ENCODE data around the gene LAPTM5.

LAPTM5 gene

GRCh38 chr1:30727824-30728223, 29.8 kb downstream of the LAPTM5 start:
- no peak for DNase-seq

DNA sequence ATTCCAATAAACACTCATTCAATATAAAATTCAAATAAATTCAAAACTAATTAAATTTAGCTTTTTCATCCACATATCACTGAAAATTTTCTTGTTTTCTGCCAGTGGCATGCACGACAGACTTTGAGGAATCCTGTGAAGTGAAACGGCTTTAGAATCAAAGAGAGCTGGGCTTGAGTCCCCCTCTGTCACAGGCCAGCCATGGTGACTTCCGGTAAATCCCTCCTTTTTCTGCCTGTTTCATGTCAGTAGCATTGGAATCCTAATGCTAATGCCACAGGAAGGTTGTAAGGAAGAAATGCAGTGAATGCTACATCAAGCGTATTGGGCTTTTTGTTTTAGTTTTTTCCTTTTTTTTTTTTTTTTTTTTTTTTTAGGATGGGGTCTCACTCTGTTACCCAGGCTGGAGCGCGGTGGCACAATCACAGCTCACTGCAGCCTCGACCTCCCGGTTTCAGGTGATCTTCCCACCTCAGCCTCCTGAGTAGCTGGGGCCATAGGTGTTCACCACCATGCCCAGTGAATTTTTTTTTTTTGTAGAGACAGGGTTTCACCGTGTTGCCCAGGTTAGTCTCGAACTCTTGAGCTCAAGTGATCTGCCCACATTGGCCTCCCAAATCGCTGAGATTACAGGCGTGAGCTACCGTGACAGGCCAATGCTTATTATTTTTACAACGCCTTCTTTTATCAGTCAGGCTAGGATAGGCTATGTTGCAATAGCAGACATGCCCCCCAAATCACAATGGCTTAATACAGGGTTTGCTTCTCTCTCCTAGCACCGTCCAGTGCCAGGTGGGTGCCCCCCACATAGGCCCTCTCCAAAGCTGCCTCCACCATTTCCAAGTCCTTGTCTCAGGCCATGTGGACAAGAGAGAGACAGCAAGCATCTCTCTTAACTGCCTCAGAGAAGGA, 30.5 kb downstream of the LAPTM5 start:
- DNase-seq = no peak

- no peak for DNase-seq
These were observed 31.3 kb downstream of the LAPTM5 start for GRCh38 chr1:30726236-30726635.

- no peak for DNase-seq
These were observed 32.0 kb downstream of the LAPTM5 start for GRCh38 chr1:30725450-30726095.

- DNase-seq = no peak
These were observed 32.7 kb downstream of the LAPTM5 start for GRCh38 chr1:30724655-30725421.

GRCh38 chr1:30724175-30724574, 33.4 kb downstream of the LAPTM5 start:
- DNase-seq = no peak

GRCh38 chr1:30723331-30723755, 34.2 kb downstream of the LAPTM5 start, which contains the start of gene MATN1:
Gene MATN1 (minus strand): TSS chr1:30723585. CDS start chr1:30723551, 34 bp downstream.
- no peak for DNase-seq

GRCh38 chr1:30721812-30722537, 35.6 kb downstream of the LAPTM5 start:
- DNase-seq = no peak

GRCh38 chr1:30721341-30721793, 36.2 kb downstream of the LAPTM5 start:
- no peak for DNase-seq

- no peak for DNase-seq
These were observed 37.0 kb downstream of the LAPTM5 start for GRCh38 chr1:30720271-30721223.

DNA sequence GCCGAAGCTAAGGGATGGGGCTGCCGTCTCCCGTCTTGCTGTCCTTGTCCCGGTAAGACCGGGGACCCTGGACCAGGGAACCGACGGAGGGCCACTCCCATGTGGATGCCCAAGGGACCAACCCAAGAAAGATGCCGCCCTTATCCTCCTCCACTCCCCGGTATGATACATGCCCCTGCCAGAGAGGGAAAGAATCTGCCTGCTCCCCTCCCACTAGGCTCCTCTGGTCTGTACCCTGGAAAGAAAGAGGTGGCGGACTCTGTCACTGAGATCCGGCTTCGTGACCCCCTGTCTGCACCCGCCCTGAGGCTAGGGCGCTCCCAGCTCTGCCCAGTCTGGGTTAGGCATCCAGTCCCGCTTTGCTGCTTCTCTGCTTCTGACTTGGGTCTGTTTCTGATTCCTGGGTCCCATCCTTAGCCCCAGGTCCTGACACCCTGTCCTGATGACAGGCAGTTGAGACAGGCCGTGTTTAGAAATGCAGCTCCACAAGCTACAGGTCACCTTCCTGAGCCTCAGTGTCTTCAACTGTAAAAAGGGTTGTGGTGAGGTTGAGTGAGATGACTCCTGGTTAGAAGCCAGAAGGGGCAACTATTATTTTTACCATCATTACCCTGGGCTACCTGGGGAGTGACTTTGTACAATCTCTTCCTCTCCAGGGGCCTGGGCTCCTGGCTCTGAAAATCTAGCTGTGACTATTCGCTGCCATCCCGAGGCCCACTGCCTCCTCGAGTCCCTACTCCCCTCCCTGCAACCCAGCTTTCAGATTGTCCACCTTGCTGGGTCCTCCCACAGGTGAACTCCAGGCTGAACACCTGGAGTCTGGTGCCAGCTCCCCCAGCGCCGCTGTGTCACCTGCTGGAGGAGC, 37.9 kb downstream of the LAPTM5 start:
- DNase-seq = no peak

DNA sequence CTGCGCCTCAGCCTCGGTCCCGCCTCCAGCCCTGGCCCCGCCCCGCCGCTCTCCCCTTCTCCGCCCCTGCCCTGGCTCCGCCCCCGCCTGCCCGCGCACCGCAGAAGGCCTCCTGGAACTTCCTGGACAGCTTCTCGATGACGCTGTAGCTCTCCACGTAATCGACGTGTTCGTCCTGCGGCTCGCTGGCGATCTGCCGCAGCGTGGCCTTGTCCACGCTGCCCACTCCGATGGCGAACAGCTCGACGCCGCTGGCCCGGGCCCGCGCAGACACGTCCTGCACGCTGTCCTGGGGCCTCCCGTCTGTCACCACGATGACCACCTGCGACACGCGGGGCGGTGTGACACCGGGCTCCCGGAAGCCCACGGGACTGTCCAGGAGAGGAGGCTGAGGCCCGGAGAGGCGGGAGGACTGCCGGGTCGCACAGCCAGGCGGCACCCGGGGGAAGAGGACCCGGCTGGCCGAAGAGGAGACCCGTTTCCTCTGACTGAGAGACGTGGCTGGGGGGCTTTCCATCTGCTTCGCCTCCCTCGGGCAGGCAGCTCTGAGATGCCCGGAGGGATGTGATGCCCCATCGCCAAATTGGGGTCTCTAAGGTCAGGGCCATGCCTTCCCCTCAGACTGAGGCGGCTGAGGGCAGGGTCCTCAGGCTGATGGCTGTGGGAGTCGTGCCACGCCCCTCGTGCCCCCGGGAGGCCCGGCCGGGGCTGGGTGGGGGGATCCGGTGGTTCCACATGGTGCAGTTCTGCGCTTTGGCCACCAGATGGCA, 38.8 kb downstream of the LAPTM5 start:
- peak; percentile 87 for DNase-seq

DNA sequence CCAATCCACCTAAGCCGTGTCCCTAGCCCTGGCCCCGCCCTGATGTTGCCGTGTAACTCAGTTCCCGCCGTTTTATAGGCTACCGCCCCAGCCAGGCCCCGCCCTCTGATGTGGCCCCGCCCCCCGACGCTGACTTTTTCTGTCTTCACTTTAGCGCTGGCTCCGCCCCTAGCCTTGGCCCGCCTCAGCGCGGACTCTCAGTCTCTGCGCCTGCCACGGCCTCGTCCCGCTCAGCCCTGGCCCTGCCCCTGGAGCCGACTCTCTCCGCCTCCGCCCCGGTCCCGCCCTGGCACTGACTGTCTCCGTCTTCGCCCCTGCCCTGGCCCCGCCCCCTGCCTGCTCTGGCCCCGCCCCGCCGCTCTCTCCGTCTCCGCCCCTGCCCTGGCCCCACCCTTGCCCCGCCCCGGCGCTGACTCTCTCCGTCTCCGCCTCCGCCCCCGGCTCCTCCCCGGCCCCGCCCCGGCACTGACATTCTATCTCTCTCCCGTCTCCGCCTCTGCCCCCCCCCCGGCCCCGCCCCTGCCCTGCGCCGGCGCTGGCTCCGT, 39.4 kb downstream of the LAPTM5 start:
- peak; percentile 99 for DNase-seq

DNA sequence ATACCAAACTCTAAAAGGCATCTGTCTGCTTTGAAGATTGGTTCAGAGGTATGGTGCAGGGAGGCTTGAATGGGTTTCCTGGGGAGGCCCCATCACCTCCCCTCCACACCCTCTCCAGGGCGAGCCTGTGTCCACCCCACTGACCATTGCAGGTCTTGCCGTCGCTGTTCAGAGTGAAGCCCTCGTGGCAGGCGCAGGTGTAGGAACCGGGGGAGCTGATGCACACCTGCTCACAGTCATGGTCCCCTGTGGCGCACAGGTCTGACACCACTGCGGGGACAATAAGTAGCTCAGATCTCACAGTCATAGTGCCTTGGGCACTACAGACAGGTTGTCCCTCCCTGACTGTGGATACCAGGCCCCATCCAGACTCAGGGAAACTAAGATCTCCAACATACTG, 40.9 kb downstream of the LAPTM5 start:
- DNase-seq = no peak

DNA sequence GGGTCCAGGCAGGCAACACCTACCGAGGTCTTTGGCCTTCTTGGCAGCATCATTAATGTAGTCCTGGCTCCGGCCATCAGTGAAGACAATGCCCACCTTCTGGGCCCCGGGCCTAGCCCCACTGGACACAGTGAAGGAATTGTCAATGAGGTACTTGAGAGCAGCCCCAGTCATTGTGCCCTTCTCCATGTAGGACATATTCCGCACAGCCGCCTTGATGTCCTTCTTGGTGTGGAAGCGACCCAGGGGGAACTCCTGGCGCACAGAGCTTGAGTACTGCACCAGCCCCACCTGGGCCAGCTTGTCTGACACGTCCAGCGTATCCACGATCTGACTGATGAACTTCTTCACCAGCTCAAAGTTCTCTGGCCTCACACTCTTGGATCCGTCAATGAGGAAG, 41.7 kb downstream of the LAPTM5 start:
- no peak for DNase-seq

GRCh38 chr1:30715216-30715615, 42.4 kb downstream of the LAPTM5 start:
- peak; percentile 29 for DNase-seq

- DNase-seq = no peak
These were observed 43.0 kb downstream of the LAPTM5 start for GRCh38 chr1:30714536-30715090.

GRCh38 chr1:30714025-30714424, 43.5 kb downstream of the LAPTM5 start:
- DNase-seq = no peak

DNA sequence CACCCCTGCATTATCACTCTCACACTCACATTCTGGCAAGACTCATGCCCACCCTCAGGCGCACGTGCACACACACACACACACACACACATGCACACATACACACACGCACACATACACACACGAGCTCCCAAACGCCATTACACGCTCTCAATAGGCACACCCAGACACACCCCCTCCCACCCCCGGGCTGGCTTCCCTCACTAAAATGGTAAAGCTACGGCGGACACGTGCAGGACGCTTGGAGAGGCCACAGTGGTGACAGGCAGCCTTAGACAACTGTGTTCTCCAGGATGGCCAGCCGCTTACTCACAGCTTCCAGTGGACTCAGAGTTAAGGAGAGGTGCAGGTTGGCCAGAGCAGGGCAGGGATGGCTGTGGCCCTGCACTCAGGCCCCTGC, 44.3 kb downstream of the LAPTM5 start:
- no peak for DNase-seq

Data from stimulated activated CD4-positive, alpha-beta T cell treated with anti-CD3 and anti-CD28 coated beads, Interleukin-4, amount 100 ng/mL, for 24 hours (primary cell).